Fibroblast of lung (primary cell): ENCODE data around the gene ATF4. TPM values are rescaled to one million over a fixed set of nuclear protein-coding genes. Genes with fewer than 3 reads are reported as not detected.

Experiments used
- DNase-seq, 2 donors: peaks; one replicate each; pipeline versions ENCODE4 v3.0.0 to v3.0.0-alpha.2; 2010; ENCODE audit warnings: low read depth in 2 of 2
- H2AFZ ChIP-seq: 2 replicates; pipeline ENCODE4 v1.5.1; 2012; ENCODE audit warnings: low read length, control low read depth, inconsistent platforms
- H3K27ac ChIP-seq: 2 replicates; pipeline ENCODE4 v1.5.1; 2011; ENCODE audit warnings: low read length, control low read depth; ENCODE audit not compliant: insufficient read depth
- H3K27me3 ChIP-seq: 2 replicates; pipeline ENCODE4 v1.5.1; 2011; ENCODE audit warnings: mild to moderate bottlenecking, low read length; ENCODE audit not compliant: control insufficient read depth, insufficient read depth
- H3K36me3 ChIP-seq: 2 replicates; pipeline ENCODE4 v1.5.1; 2011; ENCODE audit warnings: low read length; ENCODE audit not compliant: control insufficient read depth, insufficient read depth
- H3K4me1 ChIP-seq: 2 replicates; pipeline ENCODE4 v1.5.1; 2011; ENCODE audit warnings: low read length; ENCODE audit not compliant: control insufficient read depth, insufficient read depth; ENCODE audit errors: extremely low read depth
- H3K4me2 ChIP-seq: 2 replicates; pipeline ENCODE4 v1.5.1; 2011; ENCODE audit warnings: low read length, control low read depth; ENCODE audit not compliant: insufficient read depth; ENCODE audit errors: extremely low read depth
- H3K4me3 ChIP-seq, 4 experiments: fragments of 200-600 bp in 1 of 4; sonication (generic) in 1 of 4; replicated peaks in 1 of 4; 2 replicates each; pipeline ENCODE4 v1.5.1; 2011 to 2016; ENCODE audit warnings: low read length in 4 of 4, low read depth in 3 of 4, mild to moderate bottlenecking in 3 of 4, control low read depth in 2 of 4, inconsistent platforms in 1 of 4, mixed read lengths in 1 of 4; ENCODE audit not compliant: insufficient read depth in 1 of 4; ENCODE audit errors: control extremely low read depth in 1 of 4
- H3K79me2 ChIP-seq: 2 replicates; pipeline ENCODE4 v1.5.1; 2012; ENCODE audit warnings: mild to moderate bottlenecking, low read length, inconsistent platforms; ENCODE audit not compliant: control insufficient read depth, insufficient read depth
- H3K9ac ChIP-seq: 2 replicates; pipeline ENCODE4 v1.5.1; 2011; ENCODE audit warnings: mild to moderate bottlenecking, low read length, control low read depth; ENCODE audit not compliant: insufficient read depth
- H3K9me3 ChIP-seq: 2 replicates; pipeline ENCODE4 v1.5.1; 2012; ENCODE audit warnings: low read depth, low read length; ENCODE audit not compliant: control insufficient read depth, insufficient read depth
- H4K20me1 ChIP-seq: 2 replicates; pipeline ENCODE4 v1.5.1; 2011; ENCODE audit warnings: low read length; ENCODE audit not compliant: control insufficient read depth, insufficient read depth; ENCODE audit errors: extremely low read depth
- EZH2 ChIP-seq: IDR thresholded peaks from 2 replicates; pipeline ENCODE4 v1.5.1; 2012; ENCODE audit warnings: low read length, control low read depth, mild to moderate bottlenecking; ENCODE audit errors: missing control alignments
- polyA plus RNA-seq, 2 donors: library from polyadenylated mRNA; depleted of rRNA in 1 of 2; stranded (reverse) in 1 of 2; unstranded in 1 of 2; fragments of >200 nt; gene quantifications; 2 replicates each; pipeline ENCODE4 v1.2.1, GENCODE V29; 2011 to 2012; ENCODE audit warnings: missing spikeins in 1 of 2
- total RNA-seq: library from RNA; depleted of rRNA; stranded (reverse); fragments of >200 nt; gene quantifications from 2 replicates; pipeline ENCODE4 v1.2.1, GENCODE V29; 2014
- TF ChIP-seq, protein P1 (sequence below), 2 donors: IDR thresholded peaks in 1 of 2; conservative IDR thresholded peaks in 1 of 2; 1 replicate in 1 of 2; 2 replicates in 1 of 2; pipeline ENCODE4 v1.5.1; 2011 to 2012; ENCODE audit warnings: low read length in 2 of 2, control low read depth in 1 of 2, inconsistent platforms in 1 of 2, low read depth in 1 of 2, mild to moderate bottlenecking in 1 of 2

The ATF4 gene
- total and polyA plus RNA-seq, 2 donors (not counting 1 experiment from before 2014, with no cell fraction given), result 546 to 555 TPM

DNA sequence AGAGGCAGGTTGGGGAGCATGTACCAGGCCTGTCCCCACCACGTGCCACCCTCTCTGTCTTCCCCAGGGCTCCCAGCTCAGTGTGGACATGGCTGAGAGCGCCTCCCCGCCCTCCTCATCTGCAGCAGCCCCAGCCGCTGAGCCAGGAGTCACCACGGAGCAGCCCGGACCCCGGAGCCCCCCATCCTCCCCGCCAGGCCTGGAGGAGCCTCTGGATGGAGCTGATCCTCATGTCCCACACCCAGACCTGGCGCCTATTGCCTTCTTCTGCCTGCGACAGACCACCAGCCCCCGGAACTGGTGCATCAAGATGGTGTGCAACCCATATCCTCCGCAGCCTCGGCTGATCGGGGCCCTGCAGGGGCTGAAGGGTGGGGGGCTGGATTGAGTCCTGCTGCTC is 50.3 kb downstream of the ATF4 start, which contains the start of gene CACNA1I:
TSS of gene CACNA1I (plus strand) at position 89 of the 400 bp plus-strand sequence. CDS start at position 89, 0 bp downstream.
- no peaks in the 10 kb centered on the region for H3K79me2 ChIP-seq
- H3K4me3 ChIP-seq, result no peak within 1 kb of the TSS
- H2AFZ ChIP-seq, result no peak within 1 kb of the TSS
- H4K20me1 ChIP-seq, result no peaks in the 10 kb centered on the region
- H3K27me3 ChIP-seq, result no peaks in the 10 kb centered on the region
- peaks cover 7% of the 10 kb centered on the region for H3K4me1 ChIP-seq
- no peaks in the 10 kb centered on the region for H3K36me3 ChIP-seq
- no peak for DNase-seq
- H3K27ac ChIP-seq, result no peak within 1 kb of the TSS
- TF ChIP-seq, protein P1, sequence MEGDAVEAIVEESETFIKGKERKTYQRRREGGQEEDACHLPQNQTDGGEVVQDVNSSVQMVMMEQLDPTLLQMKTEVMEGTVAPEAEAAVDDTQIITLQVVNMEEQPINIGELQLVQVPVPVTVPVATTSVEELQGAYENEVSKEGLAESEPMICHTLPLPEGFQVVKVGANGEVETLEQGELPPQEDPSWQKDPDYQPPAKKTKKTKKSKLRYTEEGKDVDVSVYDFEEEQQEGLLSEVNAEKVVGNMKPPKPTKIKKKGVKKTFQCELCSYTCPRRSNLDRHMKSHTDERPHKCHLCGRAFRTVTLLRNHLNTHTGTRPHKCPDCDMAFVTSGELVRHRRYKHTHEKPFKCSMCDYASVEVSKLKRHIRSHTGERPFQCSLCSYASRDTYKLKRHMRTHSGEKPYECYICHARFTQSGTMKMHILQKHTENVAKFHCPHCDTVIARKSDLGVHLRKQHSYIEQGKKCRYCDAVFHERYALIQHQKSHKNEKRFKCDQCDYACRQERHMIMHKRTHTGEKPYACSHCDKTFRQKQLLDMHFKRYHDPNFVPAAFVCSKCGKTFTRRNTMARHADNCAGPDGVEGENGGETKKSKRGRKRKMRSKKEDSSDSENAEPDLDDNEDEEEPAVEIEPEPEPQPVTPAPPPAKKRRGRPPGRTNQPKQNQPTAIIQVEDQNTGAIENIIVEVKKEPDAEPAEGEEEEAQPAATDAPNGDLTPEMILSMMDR (conservative IDR thresholded peaks at IDR 0.05 in 1 of 2, IDR thresholded peaks at IDR 0.05 in 1 of 2; ENCODE audit: low read depth in 1 of 2, low read length in 2 of 2), result no peak
- no peak for TF ChIP-seq EZH2
- H3K9me3 ChIP-seq, result no peaks in the 10 kb centered on the region
- no peak within 1 kb of the TSS for H3K4me2 ChIP-seq
- no peak within 1 kb of the TSS for H3K9ac ChIP-seq

DNA sequence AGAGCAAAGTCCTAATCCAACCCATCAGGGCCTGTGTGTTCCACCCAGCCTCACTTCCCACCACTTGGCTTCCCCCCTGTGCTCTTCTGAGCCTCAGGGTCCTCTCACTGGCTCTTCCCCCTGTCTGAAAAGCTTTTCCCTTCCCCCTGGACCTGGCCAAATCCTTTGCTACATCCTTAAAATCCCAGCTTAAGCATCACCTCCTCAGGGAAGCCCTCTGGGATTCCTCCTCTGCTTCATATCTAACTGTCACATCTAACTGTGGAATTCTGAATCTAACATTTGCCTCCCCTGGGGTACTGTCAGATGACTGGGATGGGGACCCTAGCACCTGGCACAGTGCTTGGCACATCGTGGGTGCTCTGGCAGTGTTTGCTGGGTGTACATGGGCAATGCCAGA is 51.2 kb downstream of the ATF4 start:
- TF ChIP-seq EZH2, result no peak
- TF ChIP-seq, protein P1 (conservative IDR thresholded peaks at IDR 0.05 in 1 of 2, IDR thresholded peaks at IDR 0.05 in 1 of 2; ENCODE audit: low read depth in 1 of 2, low read length in 2 of 2), result no peak
- peaks cover 7% of the 10 kb centered on the region for H3K4me1 ChIP-seq
- no peak overlapping the region for H3K4me3 ChIP-seq
- no peaks in the 10 kb centered on the region for H4K20me1 ChIP-seq
- H3K9me3 ChIP-seq, result no peaks in the 10 kb centered on the region
- no peak overlapping the region for H3K9ac ChIP-seq
- no peak overlapping the region for H3K27ac ChIP-seq
- H3K27me3 ChIP-seq, result no peaks in the 10 kb centered on the region
- H3K36me3 ChIP-seq, result no peaks in the 10 kb centered on the region
- no peak for DNase-seq
- no peak overlapping the region for H2AFZ ChIP-seq
- H3K4me2 ChIP-seq, result no peak overlapping the region
- H3K79me2 ChIP-seq, result no peaks in the 10 kb centered on the region

Other genes with a start within 250 kb of the ATF4 start
- gene RPL3, start 200.9 kb upstream of the ATF4 start, total RNA-seq, result 2,627 and 3,935 TPM in 2 replicates
- 2,773 and 2,862 TPM in 2 replicates for gene RPL3, start 200.9 kb upstream of the ATF4 start, polyA plus RNA-seq
- gene SYNGR1, start 170.6 kb upstream of the ATF4 start, total RNA-seq, result 7.7 and 13.0 TPM in 2 replicates
- gene SYNGR1, start 170.6 kb upstream of the ATF4 start, polyA plus RNA-seq, result 12.9 and 13.5 TPM in 2 replicates
- 13.1 and 15.7 TPM in 2 replicates for gene TAB1, start 120.8 kb upstream of the ATF4 start, total RNA-seq
- gene TAB1, start 120.8 kb upstream of the ATF4 start, polyA plus RNA-seq, result 13.1 and 14.2 TPM in 2 replicates
- not detected in 2 replicates for gene MGAT3, start 63.5 kb upstream of the ATF4 start, total RNA-seq
- 0.09 TPM in 1 of 2 replicates, not detected in the other for gene MGAT3, start 63.5 kb upstream of the ATF4 start, polyA plus RNA-seq
- gene MIEF1, start 18.3 kb upstream of the ATF4 start, total RNA-seq, result 16.4 and 19.0 TPM in 2 replicates
- gene MIEF1, start 18.3 kb upstream of the ATF4 start, polyA plus RNA-seq, result 16.8 and 20.9 TPM in 2 replicates
- gene RPS19BP1, start 12.2 kb downstream of the ATF4 start, total RNA-seq, result 42.9 and 44.3 TPM in 2 replicates
- 41.6 and 49.3 TPM in 2 replicates for gene RPS19BP1, start 12.2 kb downstream of the ATF4 start, polyA plus RNA-seq
- under 0.01 TPM in 1 of 2 replicates, not detected in the other for gene CACNA1I, start 50.2 kb downstream of the ATF4 start, total RNA-seq
- 0.01 TPM in 1 of 2 replicates, not detected in the other for gene CACNA1I, start 50.2 kb downstream of the ATF4 start, polyA plus RNA-seq